CD4-positive, alpha-beta T cell treated with Interleukin-15 for 4 hours (primary cell): ENCODE measurements around the gene FOXJ3.

Experiments
- DNase-seq: peaks from one replicate; pipeline ENCODE4 v3.0.0-alpha.2; 2020; ENCODE audit warnings: low spot score

FOXJ3 gene

GRCh38 chr1:42335050-42335808 lies at the start of gene FOXJ3:
FOXJ3 (minus strand) TSS chr1:42335235; CDS start chr1:42311093, 24,142 bp downstream.
- DNase-seq = peak; percentile 91

GRCh38 chr1:42381280-42381673 lies 46.2 kb upstream of the FOXJ3 start:
- DNase-seq = no peak

GRCh38 chr1:42380586-42381279 lies 45.7 kb upstream of the FOXJ3 start, which contains the start of gene RIMKLA:
RIMKLA (plus strand) TSS chr1:42380792; CDS start chr1:42380935, 143 bp downstream.
- no peak for DNase-seq

- DNase-seq = no peak
Observed at GRCh38 chr1:42379794-42380585, 45.0 kb upstream of the FOXJ3 start.

GRCh38 chr1:42372796-42373195 lies 37.8 kb upstream of the FOXJ3 start:
- DNase-seq = no peak

GRCh38 chr1:42370876-42371549 lies 36.0 kb upstream of the FOXJ3 start:
- DNase-seq = no peak

GRCh38 chr1:42369471-42369870 lies 34.4 kb upstream of the FOXJ3 start:
- no peak for DNase-seq

GRCh38 chr1:42368096-42368795 lies 33.2 kb upstream of the FOXJ3 start:
- DNase-seq = no peak

GRCh38 chr1:42365118-42365517 lies 30.1 kb upstream of the FOXJ3 start:
- no peak for DNase-seq

- DNase-seq = no peak
Observed at GRCh38 chr1:42364542-42364941, 29.5 kb upstream of the FOXJ3 start.

- DNase-seq = no peak
Observed at GRCh38 chr1:42364089-42364488, 29.1 kb upstream of the FOXJ3 start.

GRCh38 chr1:42359466-42359865 lies 24.4 kb upstream of the FOXJ3 start:
- DNase-seq = no peak

- no peak for DNase-seq
Observed at GRCh38 chr1:42358791-42359190, 23.8 kb upstream of the FOXJ3 start.

GRCh38 chr1:42350086-42350485 lies 15.1 kb upstream of the FOXJ3 start:
- no peak for DNase-seq

GRCh38 chr1:42348498-42348897 lies 13.5 kb upstream of the FOXJ3 start:
- no peak for DNase-seq

- no peak for DNase-seq
Observed at GRCh38 chr1:42343049-42343448, 8.0 kb upstream of the FOXJ3 start.

GRCh38 chr1:42340901-42341300 lies 5.9 kb upstream of the FOXJ3 start:
- DNase-seq = no peak

- DNase-seq = no peak
Observed at GRCh38 chr1:42340093-42340492, 5.1 kb upstream of the FOXJ3 start.

- no peak for DNase-seq
Observed at GRCh38 chr1:42336978-42337377, 1.9 kb upstream of the FOXJ3 start.

- DNase-seq = no peak
Observed at GRCh38 chr1:42335809-42336518, 929 bp upstream of the FOXJ3 start.
